Stimulated activated naive CD8-positive, alpha-beta T cell treated with anti-CD3 and anti-CD28 coated beads, Interleukin-15, Interleukin-2, amounts not matched to agents 100 ng/mL and 50 ng/mL, for 24 hours (primary cell): Measurements from ENCODE around the gene CSF2.
A peak's percentile ranks its signal among the peaks of the same experiment; 100 is the strongest.
"Not testable (repeated sequence)": the region's sequence is repeated elsewhere in the genome, so short reads cannot be mapped to it uniquely, and the experiment has no call there.

Source experiments
- H3K27ac Mint-ChIP-seq: one replicate; pipeline ENCODE4 v1.8.0; 2021; ENCODE audit warnings: mild to moderate bottlenecking, mixed read lengths
- H3K27me3 Mint-ChIP-seq: one replicate; pipeline ENCODE4 v1.8.0; 2021; ENCODE audit warnings: mixed read lengths
- H3K36me3 Mint-ChIP-seq: one replicate; pipeline ENCODE4 v1.8.0; 2021; ENCODE audit warnings: low read depth, mixed read lengths
- H3K4me1 Mint-ChIP-seq: one replicate; pipeline ENCODE4 v1.8.0; 2021; ENCODE audit warnings: low read depth, mixed read lengths
- H3K4me3 Mint-ChIP-seq: one replicate; pipeline ENCODE4 v1.8.0; 2021; ENCODE audit warnings: mild to moderate bottlenecking, mixed read lengths
- H3K9me3 Mint-ChIP-seq: one replicate; pipeline ENCODE4 v1.8.0; 2021; ENCODE audit warnings: mixed read lengths

Gene CSF2

DNA sequence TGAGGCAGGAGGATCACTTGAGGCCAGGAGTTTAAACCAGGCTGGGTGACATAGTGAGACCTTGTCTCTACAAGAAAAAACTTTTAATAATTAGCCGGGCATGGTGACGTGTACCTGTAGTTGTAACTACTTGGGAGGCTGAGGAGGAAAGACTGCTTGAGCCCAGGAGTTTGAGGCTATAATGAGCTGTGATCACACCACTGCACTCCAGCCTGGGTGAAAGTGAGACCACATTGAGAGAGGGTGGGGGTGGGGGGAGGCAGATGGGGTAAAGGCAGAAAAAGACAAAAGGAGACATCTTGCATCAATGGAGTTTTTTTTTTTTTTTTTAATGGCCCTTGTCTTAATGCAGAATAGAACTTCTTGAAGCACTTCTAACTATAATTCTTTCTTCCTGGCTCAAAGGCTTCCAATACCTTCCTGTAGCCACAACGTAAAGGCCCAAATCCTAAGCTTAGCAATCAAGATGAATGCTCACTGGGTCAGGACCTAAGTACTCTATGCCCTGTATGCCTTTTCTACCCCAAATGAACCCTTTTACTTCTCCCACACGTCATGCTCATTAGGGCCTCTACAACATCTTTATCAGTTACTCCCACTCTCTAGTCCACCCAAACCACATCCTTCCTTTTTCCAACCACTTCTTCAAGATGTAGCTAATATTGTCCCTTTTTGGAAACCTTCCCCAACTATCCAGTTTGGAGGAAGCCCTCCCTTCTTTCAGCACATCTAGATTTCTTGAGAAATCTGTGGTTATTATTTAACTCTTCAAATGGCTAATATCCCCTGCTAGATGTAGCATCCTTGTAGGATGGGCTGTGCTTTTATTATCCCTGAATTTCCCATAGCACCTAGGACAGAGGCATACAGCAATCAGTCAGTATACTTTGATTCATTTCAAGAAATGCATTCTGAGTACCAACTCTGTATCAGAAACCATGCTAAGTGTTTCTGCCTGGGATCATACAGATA lies 40.8 kb downstream of the CSF2 start:
- H3K27ac Mint-ChIP-seq, result peak overlapping the region; percentile 75
- H3K4me3 Mint-ChIP-seq, result peak overlapping the region; percentile 14
- peaks cover 17% of the 10 kb centered on the region for H3K36me3 Mint-ChIP-seq
- H3K4me1 Mint-ChIP-seq, result peaks cover 78% of the 10 kb centered on the region
- peaks cover 13% of the 10 kb centered on the region for H3K9me3 Mint-ChIP-seq
- no peaks in the 10 kb centered on the region for H3K27me3 Mint-ChIP-seq

DNA sequence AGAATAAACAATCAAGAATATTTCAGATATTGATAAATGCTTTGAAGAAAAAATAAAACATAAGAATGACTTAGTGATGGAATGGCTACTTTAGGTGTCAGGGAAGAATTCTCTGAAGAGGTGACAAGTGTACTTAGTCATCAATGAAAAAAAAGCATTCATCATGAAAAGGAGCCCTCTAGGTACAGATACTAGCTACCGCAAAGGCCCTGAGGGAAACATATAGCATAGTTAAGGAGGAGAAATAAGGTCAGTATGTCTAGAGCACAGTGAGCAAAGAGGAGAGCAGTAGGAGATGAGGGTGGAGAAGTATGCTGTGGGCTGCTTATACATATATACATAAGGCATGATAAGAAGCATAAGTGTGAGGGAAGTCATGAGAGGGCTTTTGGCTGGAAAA lies 41.8 kb downstream of the CSF2 start:
- H3K9me3 Mint-ChIP-seq, result peaks cover 13% of the 10 kb centered on the region
- peak overlapping the region; percentile 24 for H3K4me3 Mint-ChIP-seq
- peaks cover 71% of the 10 kb centered on the region for H3K4me1 Mint-ChIP-seq
- no peaks in the 10 kb centered on the region for H3K27me3 Mint-ChIP-seq
- H3K36me3 Mint-ChIP-seq, result peaks cover 17% of the 10 kb centered on the region
- H3K27ac Mint-ChIP-seq, result peak overlapping the region; percentile 84

DNA sequence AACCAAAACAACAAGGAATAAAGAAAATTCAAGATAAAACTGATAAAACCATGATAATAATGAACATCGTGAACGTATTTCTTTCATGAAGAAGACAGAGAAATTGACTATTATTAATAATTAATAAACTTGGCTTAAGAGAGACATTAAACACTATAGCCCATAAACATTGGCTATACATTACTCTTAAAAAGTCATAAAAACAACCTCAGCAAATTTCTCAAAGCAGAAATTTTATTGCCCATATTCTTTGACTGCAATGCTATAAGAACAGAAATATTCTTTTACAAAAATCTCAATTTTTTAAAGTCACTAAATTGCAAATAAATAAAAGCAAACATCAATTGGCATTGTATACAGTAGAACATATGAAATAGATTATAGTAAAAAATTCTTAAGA lies 42.5 kb downstream of the CSF2 start:
- Mint-ChIP-seq H3K27me3 (no peaks in the 10 kb centered on the region), H3K4me1 (peaks cover 68% of the 10 kb centered on the region), H3K9me3 (peaks cover 13% of the 10 kb centered on the region), H3K27ac (peak overlapping the region; percentile 84), H3K4me3 (no peak overlapping the region), H3K36me3 (peaks cover 17% of the 10 kb centered on the region)

DNA sequence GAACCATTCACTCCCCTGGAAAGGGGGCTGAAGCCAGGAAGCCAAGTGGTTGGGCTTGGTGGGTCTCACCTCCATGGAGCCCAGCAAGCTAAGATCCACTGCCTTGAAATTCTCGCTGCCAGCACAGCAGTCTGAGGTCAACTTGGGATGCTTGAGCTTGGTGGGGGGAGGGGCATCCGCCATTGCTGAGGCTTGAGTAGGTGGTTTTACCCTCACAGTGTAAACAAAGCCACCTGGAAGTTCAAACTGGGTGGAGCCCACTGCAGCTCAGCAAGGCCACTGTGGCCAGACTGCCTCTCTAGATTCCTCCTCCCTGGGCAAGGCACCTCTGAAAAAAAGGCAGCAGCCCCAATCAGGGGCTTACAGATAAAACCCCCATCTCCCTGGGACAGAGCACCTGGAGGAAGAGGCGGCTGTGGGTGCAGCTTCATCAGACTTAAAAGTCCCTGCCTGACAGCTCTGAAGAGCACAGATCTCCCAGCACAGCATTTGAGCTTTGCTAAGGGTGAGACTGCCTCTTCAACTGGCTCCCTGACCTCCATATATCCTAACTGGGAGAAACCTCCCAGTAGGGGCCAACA lies 43.4 kb downstream of the CSF2 start:
- H3K27ac Mint-ChIP-seq, result not testable (repeated sequence)

DNA sequence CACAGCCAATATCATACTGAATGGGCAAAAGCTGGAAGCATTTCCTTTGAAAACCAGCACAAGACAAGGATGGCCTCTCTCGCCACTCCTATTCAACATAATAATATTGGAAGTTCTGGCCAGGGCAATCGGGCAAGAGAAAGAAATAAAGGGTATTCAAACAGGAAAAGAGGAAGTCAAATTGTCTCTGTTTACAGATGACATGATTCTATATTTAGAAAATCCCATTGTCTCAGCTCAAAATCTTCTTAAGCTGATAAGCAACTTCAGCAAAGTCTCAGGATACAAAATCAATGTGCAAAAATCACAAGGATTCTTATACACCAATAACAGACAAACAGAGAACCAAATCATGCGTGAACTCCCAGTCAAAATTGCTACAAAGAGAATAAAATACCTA lies 47.1 kb downstream of the CSF2 start:
- not testable (repeated sequence) for H3K4me3 Mint-ChIP-seq, H3K27ac Mint-ChIP-seq
- H3K27me3 Mint-ChIP-seq, result peaks cover 14% of the 10 kb centered on the region
- peaks cover 20% of the 10 kb centered on the region for H3K9me3 Mint-ChIP-seq
- peaks cover 43% of the 10 kb centered on the region for H3K4me1 Mint-ChIP-seq
- H3K36me3 Mint-ChIP-seq, result peaks cover 12% of the 10 kb centered on the region

More for the DNA sequence above, 43.4 kb downstream of the CSF2 start:
- Mint-ChIP-seq H3K36me3 (peaks cover 19% of the 10 kb centered on the region), H3K4me1 (peaks cover 58% of the 10 kb centered on the region), H3K9me3 (peaks cover 13% of the 10 kb centered on the region)
- H3K4me3 Mint-ChIP-seq, H3K27me3 Mint-ChIP-seq: not testable (repeated sequence)

DNA sequence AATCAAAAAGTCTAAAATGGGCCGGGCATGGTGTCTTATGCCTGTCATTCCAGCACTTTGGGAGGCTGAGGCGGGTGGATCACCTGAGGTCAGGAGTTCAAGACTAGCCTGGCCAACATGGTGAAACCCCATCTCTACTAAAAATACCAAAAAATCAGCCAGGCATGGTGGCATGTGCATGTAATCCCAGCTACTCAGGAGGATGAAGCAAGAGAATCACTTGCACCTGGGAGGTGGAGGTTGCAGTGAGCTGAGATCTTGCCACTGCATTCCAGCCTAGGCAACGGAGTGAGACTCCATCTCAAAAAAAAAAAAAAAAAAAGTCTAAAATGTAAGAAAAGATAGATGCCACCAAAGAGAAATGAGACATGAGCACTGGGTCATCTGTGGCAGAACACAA lies 49.4 kb downstream of the CSF2 start:
- H3K4me3 Mint-ChIP-seq, H3K27ac Mint-ChIP-seq: not testable (repeated sequence)
- Mint-ChIP-seq H3K36me3 (peaks cover 12% of the 10 kb centered on the region), H3K27me3 (peaks cover 24% of the 10 kb centered on the region), H3K4me1 (peaks cover 43% of the 10 kb centered on the region), H3K9me3 (peaks cover 35% of the 10 kb centered on the region)

DNA sequence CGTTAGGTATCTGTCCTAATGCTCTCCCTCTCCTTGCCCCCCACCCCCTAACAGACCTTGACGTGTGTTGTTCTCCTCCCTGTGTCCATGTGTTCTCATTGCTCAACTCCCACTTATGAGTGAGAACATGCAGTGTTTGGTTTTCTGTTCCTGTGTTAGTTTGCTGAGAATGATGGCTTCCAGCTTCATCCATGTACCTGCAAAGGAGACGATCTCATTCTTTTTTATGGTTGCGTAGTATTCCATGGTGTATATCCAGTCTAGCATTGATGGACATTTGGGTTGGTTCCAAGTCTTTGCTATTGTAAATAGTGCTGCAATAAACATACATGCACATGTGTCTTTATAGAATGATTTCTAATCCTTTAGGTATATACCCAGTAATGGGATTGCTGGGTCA lies 50.0 kb downstream of the CSF2 start:
- Mint-ChIP-seq H3K27me3 (peaks cover 27% of the 10 kb centered on the region), H3K9me3 (peaks cover 38% of the 10 kb centered on the region), H3K36me3 (peaks cover 12% of the 10 kb centered on the region), H3K4me1 (peaks cover 43% of the 10 kb centered on the region)
- H3K4me3 Mint-ChIP-seq, H3K27ac Mint-ChIP-seq: not testable (repeated sequence)
